ENCODE results near the gene ZNF239.
"Not testable (repeated sequence)": the region's sequence is repeated elsewhere in the genome, so short reads cannot be mapped to it uniquely, and the experiment has no call there.

The ZNF239 gene

GRCh38 chr10:43595739-43596298 is 21.4 kb upstream of the ZNF239 start:
- no peak overlapping the region for H3K4me3 ChIP-seq (ENCODE audit: control insufficient read depth, low read depth, low read length)
- DNase-seq (ENCODE audit: low read depth) = no peak
- TF ChIP-seq, protein P1, sequence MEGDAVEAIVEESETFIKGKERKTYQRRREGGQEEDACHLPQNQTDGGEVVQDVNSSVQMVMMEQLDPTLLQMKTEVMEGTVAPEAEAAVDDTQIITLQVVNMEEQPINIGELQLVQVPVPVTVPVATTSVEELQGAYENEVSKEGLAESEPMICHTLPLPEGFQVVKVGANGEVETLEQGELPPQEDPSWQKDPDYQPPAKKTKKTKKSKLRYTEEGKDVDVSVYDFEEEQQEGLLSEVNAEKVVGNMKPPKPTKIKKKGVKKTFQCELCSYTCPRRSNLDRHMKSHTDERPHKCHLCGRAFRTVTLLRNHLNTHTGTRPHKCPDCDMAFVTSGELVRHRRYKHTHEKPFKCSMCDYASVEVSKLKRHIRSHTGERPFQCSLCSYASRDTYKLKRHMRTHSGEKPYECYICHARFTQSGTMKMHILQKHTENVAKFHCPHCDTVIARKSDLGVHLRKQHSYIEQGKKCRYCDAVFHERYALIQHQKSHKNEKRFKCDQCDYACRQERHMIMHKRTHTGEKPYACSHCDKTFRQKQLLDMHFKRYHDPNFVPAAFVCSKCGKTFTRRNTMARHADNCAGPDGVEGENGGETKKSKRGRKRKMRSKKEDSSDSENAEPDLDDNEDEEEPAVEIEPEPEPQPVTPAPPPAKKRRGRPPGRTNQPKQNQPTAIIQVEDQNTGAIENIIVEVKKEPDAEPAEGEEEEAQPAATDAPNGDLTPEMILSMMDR (IDR thresholded peaks at IDR 0.05; ENCODE audit: control insufficient read depth, insufficient read depth, low read depth, low read length, missing control alignments) = no peak

DNA sequence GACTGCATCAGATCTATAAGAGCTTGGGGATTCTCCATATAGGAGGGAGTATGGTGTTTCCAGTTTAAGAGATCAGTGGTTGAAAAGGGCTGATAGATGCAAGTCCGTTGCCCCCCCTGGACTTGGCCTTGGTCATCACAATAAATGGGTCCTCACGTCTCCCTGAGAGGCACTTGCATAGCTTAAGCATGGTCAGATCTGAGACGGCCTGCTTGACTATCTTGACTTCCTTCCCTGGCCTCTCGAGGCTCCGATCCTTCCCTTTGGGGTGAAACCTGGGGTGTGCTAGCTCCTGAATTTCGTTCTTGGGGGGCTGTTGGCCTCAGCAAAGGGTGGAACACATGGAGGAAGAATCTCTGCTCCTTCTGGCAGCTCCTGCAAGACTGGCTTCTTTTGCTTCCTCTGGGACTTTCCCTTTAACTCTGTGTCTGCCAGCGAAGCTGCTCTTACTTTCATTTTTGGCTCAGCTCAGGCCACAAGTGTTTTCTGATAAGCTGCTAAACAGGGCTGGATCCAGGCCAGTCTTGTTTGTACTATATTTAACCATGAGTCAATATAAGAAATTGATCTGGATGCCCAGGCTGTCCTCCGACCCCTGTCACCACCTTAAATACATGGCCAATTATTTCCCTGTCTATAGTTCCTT is 20.7 kb upstream of the ZNF239 start:
- no peak for DNase-seq (ENCODE audit: low read depth)
- TF ChIP-seq, protein P1 (IDR thresholded peaks at IDR 0.05; ENCODE audit: control insufficient read depth, insufficient read depth, low read depth, low read length, missing control alignments) = no peak
- no peak overlapping the region for H3K4me3 ChIP-seq (ENCODE audit: control insufficient read depth, low read depth, low read length)

- DNase-seq (ENCODE audit: low read depth) = no peak
- H3K4me3 ChIP-seq (ENCODE audit: control insufficient read depth, low read depth, low read length) = no peak overlapping the region
- TF ChIP-seq, protein P1 (IDR thresholded peaks at IDR 0.05; ENCODE audit: control insufficient read depth, insufficient read depth, low read depth, low read length, missing control alignments) = no peak
Observed at GRCh38 chr10:43591303-43591904, 17.0 kb upstream of the ZNF239 start.

DNA sequence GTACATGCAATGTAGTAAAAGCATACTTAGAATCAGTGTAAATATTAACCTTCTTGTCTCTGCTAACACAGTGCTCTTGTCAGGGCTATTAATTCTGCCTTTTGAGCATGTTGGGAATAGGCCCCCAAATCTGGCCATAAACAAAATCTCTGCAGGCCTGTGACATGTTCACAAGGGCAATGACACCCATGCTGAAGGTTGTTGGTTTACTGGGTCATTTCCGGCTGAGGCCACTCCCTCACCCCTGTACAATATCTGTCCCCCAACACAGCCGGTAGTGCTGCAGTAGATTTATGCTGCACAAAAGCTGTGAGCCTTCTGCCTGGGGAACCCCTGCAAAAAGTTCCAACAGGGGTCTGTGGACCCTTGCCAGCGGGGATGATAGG is 12.3 kb upstream of the ZNF239 start:
- not testable (repeated sequence) for DNase-seq (ENCODE audit: low read depth); H3K4me3 ChIP-seq (ENCODE audit: control insufficient read depth, low read depth, low read length)

DNA sequence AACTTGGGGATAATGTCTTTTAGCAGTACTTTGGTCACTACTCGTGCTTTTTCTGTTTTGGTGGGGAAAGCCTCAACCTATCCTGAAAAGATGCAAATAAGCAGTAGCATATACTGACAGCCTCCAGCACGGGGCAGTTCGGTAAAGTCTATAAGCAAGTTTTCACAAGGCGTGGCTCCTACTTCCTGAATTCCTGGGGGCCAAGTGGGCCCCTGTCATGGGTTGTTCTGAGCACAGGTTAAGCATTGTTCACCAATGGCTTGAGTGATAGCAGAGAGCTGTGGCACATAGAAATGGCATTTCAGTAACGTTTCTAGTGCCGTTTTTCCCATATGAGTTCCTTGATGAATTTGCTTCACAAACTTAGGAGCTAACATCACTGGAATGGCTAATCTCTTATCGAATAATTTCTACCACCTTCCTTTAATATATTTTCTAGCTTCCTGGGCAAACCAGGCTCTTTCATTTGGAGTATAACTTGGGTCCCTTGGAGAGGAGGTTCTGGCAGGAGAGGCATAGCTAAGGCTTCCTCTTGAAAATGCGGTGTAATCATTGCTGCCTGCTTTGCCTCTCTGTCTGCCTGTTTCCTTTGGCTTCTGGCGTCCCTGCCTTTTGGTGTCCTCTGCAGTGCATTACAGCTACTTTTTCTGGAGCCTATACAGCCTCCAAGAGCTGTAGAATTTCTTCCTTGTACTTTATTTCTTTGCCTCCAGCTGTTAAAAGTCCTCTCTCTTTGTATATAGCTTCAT is 11.7 kb upstream of the ZNF239 start:
- H3K4me3 ChIP-seq (ENCODE audit: control insufficient read depth, low read depth, low read length) = no peak overlapping the region
- no peak for DNase-seq (ENCODE audit: low read depth)
- TF ChIP-seq, protein P1 (IDR thresholded peaks at IDR 0.05; ENCODE audit: control insufficient read depth, insufficient read depth, low read depth, low read length, missing control alignments) = no peak

GRCh38 chr10:43585046-43585445 is 10.6 kb upstream of the ZNF239 start:
- TF ChIP-seq, protein P1 (IDR thresholded peaks at IDR 0.05; ENCODE audit: control insufficient read depth, insufficient read depth, low read depth, low read length, missing control alignments) = no peak

GRCh38 chr10:43584051-43584450 is 9.6 kb upstream of the ZNF239 start:
- no peak overlapping the region for H3K4me3 ChIP-seq (ENCODE audit: control insufficient read depth, low read depth, low read length)
- no peak for DNase-seq (ENCODE audit: low read depth)
- TF ChIP-seq, protein P1 (IDR thresholded peaks at IDR 0.05; ENCODE audit: control insufficient read depth, insufficient read depth, low read depth, low read length, missing control alignments) = no peak

More at GRCh38 chr10:43585046-43585445, 10.6 kb upstream of the ZNF239 start:
- no peak for DNase-seq (ENCODE audit: low read depth)
- no peak overlapping the region for H3K4me3 ChIP-seq (ENCODE audit: control insufficient read depth, low read depth, low read length)
